ENCODE results near the gene INTS11. TPM values are rescaled to one million over a fixed set of nuclear protein-coding genes. Genes with fewer than 3 reads are reported as not detected.

Gene INTS11
- total and polyA plus RNA-seq, 2 of the 13 experiments (the other 11 are each of a cell fraction or from before 2014, with no cell fraction given), result 52.8 to 94.8 TPM

GRCh38 chr1:1306661-1307260 is 17.7 kb downstream of the INTS11 start (continued):
- TF ChIP-seq THAP7 (CRISPR knock-in tag; IDR thresholded peaks at IDR 0.05), result peak; percentile 53; the same call in 1 of the 2 replicates
- TF ChIP-seq GABPA (IDR thresholded peaks at IDR 0.05; ENCODE audit: low read depth, low read length), result no peak
- no peak for TF ChIP-seq GABPA (CRISPR knock-in tag; IDR thresholded peaks at IDR 0.05; ENCODE audit: low read depth)
- TF ChIP-seq PRDM10 (CRISPR knock-in tag; IDR thresholded peaks at IDR 0.05; ENCODE audit: low read depth), result no peak
- TF ChIP-seq KDM4B (CRISPR knock-in tag; IDR thresholded peaks at IDR 0.05), result no peak
- 0 out of 2 replicates have a peak, but pooled peaks have one; percentile 75 for TF ChIP-seq CHCHD3 (CRISPR knock-in tag; IDR thresholded peaks at IDR 0.05)
- TF ChIP-seq ZNF205 (CRISPR knock-in tag; IDR thresholded peaks at IDR 0.05), result no peak
- TF ChIP-seq NFE2 (CRISPR knock-in tag; IDR thresholded peaks at IDR 0.05), result no peak
- TF ChIP-seq SKI (IDR thresholded peaks at IDR 0.05; ENCODE audit: partially characterized antibody), result no peak
- TF ChIP-seq KMT2A (CRISPR knock-in tag; IDR thresholded peaks at IDR 0.05), result peak; percentile 48; the same call in 1 of the 2 replicates
- no peak for TF ChIP-seq KLF15 (CRISPR knock-in tag; IDR thresholded peaks at IDR 0.05; ENCODE audit: borderline replicate concordance)
- no peak for TF ChIP-seq ZNF335 (CRISPR knock-in tag; IDR thresholded peaks at IDR 0.05)
- no peak for TF ChIP-seq ZNF232 (CRISPR knock-in tag; IDR thresholded peaks at IDR 0.05; ENCODE audit: borderline replicate concordance)
- peak; percentile 89 for TF ChIP-seq SAP130 (CRISPR knock-in tag; IDR thresholded peaks at IDR 0.05; ENCODE audit: low read depth)
- TF ChIP-seq DR1 (CRISPR knock-in tag; IDR thresholded peaks at IDR 0.05), result no peak; the same call in 1 of the 2 replicates
- no peak for TF ChIP-seq ZNF138 (CRISPR knock-in tag; IDR thresholded peaks at IDR 0.05; ENCODE audit: low read depth)
- no peak for TF ChIP-seq ISL2 (CRISPR knock-in tag; IDR thresholded peaks at IDR 0.05)
- no peak for TF ChIP-seq SRSF1 (optimal IDR thresholded peaks at IDR 0.05; ENCODE audit: low read depth, low read length)
- no peak for TF ChIP-seq MTF2 (CRISPR knock-in tag; IDR thresholded peaks at IDR 0.05; ENCODE audit: borderline replicate concordance)
- no peak for TF ChIP-seq ZNF451 (CRISPR knock-in tag; IDR thresholded peaks at IDR 0.05)
- TF ChIP-seq MIER3 (CRISPR knock-in tag; IDR thresholded peaks at IDR 0.05; ENCODE audit: borderline replicate concordance), result no peak
- TF ChIP-seq PHF8 (CRISPR knock-in tag; IDR thresholded peaks at IDR 0.05), result peak; percentile 46
- TF ChIP-seq MNT (IDR thresholded peaks at IDR 0.05), result peak; percentile 76
- TF ChIP-seq HIC2 (CRISPR knock-in tag; IDR thresholded peaks at IDR 0.05; ENCODE audit: low read depth), result no peak
- TF ChIP-seq ZNF670 (CRISPR knock-in tag; IDR thresholded peaks at IDR 0.05; ENCODE audit: borderline replicate concordance), result no peak
